ENCODE data around the gene RBM19.
A peak's percentile ranks its signal among the peaks of the same experiment; 100 is the strongest.

The RBM19 gene

DNA sequence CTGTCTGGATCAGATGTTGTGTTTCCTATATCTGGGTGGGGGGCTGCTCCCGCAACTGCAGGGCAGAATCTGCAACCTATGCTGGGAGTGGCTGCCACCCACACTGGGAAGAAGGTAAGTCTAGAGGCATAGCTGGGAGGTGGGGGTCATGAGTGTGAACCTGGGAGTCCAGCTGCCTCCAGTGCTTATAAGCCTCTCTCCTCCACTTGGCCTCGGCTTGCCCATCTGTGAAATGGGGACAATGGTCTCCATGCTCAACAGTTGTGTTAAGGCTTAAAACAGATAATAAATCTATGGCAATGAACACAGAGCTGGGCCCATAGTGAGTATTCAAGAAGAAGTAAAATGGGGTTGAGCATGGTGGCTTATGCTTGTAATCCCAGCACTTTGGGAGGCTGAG lies 90.0 kb downstream of the RBM19 start:
- DNase-seq, result no peak

DNA sequence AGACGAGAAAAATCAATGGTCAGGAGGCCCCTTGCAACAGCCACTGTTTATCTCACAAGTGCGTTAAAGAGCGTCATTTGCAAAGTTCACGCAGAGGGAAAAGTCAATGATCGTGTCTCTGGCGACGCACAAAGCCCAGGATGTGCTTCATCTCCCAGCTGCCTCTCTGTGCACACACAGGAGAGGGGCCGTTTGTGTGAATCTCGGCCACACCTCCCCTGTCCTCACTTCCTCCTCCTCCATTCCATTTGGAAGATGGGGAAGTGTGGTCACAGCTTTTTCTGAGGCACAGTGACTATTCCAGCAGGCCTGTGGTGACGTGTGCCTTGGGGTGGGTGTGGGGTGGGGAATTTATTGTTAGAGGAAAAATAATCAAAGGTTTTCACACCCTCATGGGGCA lies 90.4 kb downstream of the RBM19 start:
- DNase-seq, result peak; percentile 53

DNA sequence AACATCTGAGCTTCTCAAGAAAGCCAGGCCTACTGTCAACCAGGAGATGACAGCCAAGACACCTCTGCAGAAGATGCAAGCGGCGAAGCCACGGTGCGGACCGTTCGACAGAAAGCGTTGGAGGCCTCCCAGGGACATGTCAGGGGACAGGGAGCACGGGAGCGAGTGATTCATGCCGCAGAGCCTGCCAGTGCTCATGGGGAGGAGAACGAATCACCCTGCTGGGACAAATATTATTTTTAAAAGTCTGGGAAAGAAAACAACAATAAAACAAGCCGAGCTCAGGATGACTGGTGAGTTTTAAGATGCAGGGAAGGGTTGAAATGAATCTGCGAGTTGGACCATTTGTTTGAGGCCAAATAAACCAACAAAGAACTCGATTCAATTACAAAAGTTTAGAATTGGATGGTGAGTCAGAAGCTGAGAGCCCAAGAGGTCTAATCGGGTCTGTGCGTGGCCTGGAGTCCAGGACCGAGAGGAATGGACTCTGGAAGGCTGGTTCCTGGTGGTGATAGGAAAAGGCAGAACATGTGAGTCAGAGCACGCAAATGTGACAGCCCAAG lies 91.0 kb downstream of the RBM19 start:
- peak; percentile 30 for DNase-seq

DNA sequence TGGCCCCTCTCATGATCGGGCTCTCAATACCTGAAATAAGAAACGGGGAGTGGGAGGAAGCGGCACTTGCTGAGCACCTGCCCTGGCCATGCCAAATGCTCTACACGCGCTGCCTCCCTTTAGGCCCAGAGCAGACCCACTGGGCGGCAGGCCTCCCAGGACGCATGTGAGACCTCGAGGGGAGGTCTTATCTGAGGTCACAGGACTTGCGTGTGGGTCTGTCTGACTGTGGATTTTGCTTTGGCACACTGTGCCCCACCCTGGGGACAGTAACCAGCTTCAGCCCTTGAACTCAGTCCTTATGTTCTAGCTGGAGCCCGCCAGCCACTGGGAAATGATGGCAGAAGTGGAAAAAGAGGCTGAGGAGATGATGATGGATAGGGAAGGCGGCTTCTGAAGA lies 91.8 kb downstream of the RBM19 start:
- DNase-seq, result no peak

DNA sequence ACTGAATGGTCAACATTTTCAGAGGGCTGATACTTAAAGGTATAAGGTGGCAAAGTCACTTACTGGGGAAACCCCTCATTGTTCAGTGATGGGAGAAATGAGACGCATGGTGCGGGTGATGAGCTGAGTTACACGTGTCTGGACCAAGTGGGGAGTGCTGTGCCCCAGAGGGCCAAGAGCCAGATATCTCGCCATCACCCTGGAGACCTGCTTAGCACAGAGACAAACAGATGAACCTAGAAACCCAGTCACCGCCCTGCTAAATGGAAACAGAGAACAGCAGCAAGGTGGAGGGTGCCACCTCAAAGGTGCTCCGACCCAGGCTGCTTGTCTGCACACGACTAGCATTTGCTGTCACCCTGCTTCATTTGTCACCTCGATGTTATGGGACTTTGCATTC lies 92.4 kb downstream of the RBM19 start:
- DNase-seq, result no peak

DNA sequence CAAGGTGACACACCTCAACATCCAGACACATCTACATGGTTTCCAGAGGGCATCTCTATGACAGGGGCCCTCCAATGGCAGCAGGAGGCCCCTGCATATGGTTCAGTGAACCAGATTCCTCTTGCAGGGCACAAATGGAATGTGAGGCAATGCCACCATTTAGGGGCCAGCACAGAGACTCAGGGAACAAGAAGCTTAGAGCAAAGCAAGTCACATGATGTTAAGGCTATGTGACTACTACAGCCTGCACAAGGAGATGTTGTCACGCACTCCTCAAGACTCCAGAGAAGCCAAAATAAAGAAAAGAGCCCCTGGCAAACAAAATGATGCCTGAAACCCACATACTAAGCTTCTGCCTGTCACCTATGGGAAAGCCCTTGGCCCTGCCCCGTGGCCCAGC lies 95.2 kb downstream of the RBM19 start:
- DNase-seq, result no peak

DNA sequence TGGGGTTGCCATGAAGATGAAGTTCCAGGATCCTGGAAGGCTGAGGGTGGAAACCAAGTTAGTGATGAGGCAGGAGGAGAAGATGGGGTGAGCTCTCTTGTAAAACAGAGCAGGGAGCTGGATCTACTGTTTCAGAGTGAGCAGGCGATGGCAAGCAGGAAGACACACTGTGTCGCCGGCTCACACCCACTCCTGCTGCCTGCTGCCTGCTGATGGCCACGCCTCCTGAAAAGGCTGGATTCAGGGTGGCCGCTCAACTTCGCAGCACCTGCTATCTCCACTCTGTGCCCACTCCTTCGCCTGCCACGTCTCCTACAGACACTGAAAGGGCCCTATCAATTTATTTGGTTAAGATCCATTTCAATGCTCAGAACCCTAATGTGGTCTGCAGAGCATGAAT lies 96.1 kb downstream of the RBM19 start:
- DNase-seq, result no peak

DNA sequence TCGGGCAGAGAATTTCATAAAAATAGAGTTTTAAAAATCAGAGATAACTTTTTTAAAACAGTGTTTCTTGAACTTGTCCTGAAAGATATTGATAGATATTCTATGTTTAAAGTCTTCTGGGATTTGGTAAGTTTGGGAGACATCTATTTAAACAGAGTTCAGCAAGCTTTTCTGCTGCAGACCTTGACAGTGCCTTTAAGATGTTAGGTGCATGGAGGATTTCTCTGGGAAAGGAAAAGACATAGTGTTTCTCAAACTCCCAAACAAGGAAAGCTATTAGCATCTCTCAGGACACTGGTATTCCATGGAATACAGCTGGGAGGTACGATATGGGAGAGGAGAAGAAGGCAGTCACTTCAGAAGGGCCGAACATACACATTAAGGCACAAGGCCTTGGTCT lies 97.8 kb downstream of the RBM19 start:
- no peak for DNase-seq

DNA sequence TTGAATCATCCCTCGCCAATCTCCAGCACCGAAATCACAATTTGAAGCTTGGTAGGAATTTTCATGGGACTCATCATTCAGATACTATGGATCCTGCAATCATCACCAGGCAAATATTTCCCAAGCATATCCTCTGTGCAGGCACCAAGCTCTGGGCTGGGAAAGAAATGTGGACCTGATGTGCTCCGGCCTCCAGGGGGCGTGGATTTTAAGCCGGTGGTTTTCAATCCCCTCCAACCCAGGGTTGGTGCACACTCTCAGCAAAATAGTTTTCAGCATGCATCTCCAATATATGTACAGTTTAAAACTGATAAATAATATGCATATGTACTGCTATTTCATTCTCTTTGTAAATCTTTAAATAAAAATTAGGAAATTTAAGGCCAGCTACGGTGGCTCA lies 98.9 kb downstream of the RBM19 start:
- peak; percentile 27 for DNase-seq

DNA sequence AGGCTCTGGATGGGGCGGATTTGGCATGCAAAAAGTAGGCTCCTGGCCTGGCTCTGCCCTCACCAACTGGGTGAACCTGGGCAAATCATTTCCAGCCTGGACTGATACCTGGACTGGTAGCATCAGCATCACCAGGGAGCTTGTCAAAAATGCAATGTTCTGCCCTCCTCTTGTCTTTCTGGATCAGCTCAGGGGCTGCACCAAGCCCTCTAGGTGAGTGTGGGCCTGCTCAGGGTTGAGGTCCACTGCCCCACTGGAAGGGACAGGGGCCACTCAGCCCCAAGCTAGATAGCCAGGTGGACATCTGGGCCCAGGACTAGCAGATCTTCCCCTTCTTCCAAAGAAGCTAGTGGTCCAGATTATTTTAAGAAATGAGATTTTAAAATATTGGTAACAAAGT lies 99.6 kb downstream of the RBM19 start:
- DNase-seq, result no peak

DNA sequence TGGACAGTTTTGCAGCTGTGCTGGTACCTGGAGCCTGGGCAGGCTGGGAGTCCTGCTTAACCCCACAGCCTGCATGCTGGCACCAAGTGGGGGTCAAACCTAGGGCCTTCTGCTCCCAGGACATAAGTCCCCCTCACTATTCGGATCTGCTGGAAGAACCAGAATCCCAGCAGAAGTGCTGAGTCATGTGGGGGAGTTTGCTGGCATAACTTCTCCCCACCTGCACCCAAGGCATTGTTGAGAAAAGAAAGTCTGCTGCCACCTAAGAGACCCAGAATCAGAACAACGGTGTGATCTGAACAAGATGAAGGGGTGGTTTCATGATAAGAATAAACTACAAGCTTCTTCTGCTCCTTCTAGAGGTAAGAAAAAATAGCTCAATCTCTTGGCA lies 102.7 kb downstream of the RBM19 start:
- no peak for DNase-seq

DNA sequence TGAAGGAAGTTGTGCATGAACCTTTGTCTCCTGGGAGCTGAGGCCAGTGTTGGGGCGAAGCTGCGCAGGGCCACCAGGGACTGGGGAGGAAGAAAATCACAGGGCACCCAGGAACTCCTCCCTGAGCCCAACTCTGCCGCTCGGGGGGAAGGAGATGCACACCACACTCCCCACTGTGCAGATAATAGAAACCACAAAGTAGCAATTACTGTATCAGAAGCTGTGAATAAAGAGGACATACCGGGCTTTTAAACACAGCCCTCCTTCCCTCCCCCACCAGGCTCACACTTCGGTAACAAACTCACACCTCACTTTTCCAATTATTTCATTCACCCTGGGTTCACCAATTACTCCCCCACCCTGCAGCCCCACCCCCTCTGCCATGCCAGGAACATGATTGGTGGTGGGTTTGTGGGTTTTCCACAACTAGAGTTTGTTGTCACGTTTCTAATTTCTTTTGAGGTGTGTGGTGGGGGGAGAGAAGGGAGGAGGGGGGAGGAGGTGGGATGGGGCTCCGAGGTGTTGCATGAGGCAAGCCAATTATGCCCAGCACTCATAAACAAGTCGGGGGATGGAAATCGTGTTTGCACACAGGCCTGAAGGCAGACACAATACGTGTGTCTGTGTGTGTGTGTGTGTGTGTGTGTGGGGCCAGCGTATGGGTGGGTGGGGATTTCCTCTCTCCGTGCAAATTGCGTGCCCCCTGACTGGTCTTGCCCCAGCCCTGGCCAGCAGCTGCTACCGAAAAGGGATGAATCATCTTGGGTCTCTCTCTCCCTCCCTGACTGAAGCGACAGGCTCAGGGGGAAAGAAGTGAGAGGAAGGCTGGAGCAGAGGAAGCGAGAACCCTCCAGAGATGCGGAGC lies 103.3 kb downstream of the RBM19 start:
- peak; percentile 80 for DNase-seq

DNA sequence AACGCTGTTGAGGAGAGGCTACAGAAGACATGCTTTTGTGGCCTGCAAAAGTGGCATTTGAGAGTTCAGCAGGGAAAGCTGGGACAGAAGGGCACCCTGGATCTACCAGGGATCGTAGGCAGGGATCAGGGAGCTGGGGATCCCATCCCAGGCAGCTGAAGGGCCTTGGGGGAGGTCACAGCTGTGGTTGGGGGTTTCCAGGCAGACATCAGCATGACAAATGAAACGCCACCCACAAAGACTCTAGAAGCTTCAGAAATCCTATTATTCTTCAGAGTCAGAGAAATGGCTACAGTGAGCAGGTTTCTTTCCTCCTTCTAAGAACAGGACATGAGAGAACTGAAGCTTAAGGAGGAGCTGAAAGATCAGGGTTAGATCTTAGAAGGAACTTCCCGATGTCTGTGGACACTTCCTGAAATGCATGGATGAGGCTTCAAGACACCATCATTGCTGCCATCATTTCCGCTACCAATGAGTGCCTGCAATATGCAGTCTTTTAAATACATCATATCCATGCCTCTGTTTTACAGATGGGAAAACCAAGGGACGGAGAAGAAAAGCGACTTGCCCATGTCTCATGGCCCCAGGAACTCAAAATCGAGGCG lies 104.3 kb downstream of the RBM19 start:
- DNase-seq, result no peak

DNA sequence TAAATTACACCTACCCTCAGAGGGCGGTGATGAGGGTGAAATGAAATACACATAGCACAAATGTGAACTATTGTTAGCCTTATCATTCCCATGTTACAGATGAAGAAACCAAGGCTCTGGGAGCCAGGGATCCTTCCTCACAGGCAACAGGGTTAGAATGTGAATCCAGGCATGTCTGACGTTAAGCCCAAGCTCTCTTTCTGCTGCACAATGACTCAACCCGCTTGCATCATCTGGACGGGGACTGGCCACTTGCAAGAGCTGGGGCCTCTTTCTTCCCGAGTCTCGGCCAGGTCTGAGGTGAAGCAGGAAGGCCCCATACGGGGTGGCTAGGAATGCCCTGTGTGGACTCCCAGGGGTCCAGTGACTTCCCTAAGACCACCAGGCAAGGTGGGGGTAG lies 105.2 kb downstream of the RBM19 start:
- peak; percentile 84 for DNase-seq

DNA sequence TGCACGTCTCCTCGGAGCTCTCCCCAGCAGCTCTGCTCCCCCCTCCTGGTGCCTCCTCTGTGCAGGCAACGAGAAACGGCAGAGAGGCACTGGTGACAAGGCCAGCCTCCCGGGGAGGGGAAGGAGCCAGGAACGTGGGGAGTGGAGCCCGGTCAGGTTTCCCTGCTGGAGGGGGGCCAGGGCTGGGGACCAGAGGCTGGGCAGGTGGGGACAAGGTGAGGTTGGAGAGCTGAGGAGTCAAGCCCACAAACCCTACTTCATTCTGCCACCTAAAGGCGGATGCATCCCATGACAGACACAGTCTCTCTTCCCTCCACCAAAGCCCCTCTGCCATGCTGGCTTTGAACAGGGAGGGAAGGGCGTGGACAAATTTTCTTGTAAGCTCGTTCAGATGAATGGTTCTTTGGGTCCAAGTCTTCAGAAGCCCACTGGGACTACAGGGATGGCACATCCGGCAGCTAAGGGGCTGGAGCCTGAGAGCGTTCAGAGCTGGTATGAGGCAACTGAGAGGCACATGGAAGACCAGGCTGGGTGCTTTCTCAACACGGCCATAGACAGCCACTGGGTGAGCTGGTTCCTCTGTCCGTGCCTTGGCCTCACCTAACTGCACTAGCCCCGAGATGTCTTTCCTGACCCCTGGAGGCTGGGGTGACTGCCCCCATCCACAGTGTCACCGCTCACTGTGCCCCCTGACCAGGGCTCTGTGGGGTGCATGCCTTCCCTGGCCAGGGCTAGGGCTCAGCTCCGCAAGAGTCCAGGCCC lies 105.9 kb downstream of the RBM19 start:
- no peak for DNase-seq

DNA sequence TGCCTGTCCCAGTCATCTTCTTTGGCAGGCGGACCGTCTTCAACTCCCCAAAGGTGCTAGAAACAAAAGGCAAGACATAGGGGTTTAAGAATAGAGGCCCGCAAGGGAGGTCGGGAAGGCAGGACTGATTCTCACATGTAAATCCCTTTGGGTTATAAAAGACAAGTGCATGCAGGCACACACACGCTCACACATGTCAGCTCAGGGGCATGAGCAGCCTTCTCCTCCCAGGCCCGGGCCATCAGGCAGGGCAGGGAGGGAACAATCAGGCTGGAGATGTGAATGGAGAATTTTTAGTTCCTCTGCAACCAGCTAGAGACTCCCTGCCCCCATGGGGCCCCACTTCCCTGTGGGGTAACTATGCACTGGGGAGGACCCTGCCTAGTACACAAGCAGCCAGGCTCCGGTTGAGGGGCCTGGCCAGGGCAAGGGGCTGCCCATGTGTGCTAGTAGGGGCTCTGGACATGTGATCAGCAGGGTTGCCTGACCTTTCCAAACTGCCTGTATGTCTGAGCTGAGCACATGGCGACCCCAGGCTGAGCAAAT lies 107.2 kb downstream of the RBM19 start:
- DNase-seq, result no peak

DNA sequence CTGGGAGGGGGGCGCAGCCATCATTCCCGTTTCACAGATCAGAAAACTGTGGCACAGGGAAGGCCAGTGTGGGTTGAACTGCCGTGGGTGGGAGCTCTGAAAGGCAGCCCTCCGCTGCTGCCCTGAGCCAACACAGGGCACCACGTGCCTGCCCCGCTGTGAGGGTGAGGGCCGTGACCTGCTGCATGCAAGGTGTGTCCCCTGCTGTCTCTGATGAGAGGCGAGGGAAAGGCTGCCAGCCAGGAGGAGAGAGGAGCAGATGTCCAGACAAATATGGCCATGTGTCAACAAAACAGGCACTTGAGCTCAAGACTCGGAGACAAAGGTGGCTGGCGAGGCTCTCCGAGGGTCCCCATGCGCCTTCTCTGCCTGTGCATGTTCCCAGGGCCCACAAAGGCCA lies 108.8 kb downstream of the RBM19 start:
- DNase-seq, result no peak

DNA sequence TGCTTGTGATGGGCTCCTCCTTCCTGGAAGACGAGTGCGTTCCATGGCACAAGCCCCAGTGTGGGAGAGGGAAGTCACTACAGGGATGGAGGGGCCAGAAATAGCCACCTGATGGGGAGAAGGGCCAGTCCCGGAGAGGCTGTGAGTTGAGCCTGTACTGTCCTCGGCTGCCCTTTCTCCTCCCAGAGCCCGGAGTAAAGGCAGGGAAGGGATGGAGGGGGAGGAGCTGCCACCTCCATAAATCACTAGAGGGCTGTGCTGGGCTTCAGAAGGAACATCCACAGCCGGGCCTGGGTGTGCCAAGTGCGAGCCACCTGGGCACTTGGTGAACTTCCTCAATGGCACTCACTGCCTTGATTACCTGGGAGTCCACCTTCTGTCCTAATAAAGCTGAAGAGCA lies 110.1 kb downstream of the RBM19 start:
- no peak for DNase-seq

DNA sequence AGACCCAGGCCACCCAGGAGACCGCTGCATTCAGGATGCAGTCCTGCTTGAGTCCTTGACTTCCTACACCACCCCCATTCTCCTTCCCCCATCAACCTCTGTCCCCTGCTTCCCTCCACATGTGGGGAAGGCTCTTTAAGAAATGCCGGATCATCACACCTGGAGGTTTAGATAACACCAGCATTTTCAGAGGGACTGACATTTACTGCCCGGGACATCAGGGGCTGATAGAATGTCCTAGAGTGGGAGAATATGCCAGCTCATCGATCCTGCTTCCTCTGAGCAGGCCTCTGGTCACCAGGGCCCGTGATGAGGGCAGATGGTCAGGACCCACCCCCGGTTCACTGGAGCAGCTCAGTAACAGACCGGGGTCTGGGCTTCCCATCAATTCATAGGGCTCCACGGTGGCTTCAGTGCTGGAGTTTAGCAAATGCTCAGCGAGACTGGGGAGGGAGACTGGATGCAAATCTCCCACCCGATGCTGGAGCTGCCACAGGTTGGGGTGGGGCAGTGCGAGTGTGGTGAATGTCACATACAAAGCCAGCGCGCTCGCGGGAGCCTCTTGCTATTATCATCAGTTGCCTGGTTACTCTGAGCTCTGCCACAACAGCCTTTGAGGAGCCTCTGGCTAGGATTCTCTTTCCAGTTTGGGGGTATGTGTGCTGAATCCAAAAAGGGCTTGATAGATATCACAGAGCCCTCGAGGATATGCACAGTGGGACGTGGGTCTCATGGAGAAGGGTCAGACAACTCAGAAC lies 111.6 kb downstream of the RBM19 start:
- no peak for DNase-seq

DNA sequence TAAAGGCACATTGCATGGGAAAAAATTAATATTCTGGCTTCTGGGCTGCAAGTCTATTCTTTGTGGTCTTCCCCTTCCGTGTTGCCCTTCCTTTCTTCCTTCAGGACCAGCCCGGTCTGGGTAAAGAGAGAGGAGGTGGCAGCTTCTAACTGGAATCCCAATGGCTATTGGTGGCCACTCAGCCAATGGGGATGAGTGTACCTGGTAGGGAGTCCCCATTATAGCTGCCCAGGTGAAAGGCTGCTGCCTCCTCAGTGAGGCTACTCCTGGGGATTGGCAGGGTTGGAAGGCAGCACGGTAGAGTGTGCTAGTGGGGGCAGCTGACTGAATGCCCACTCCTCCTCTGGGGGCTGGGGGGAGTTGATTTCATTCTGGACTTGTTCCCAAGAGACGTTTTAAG lies 112.6 kb downstream of the RBM19 start:
- DNase-seq, result no peak

DNA sequence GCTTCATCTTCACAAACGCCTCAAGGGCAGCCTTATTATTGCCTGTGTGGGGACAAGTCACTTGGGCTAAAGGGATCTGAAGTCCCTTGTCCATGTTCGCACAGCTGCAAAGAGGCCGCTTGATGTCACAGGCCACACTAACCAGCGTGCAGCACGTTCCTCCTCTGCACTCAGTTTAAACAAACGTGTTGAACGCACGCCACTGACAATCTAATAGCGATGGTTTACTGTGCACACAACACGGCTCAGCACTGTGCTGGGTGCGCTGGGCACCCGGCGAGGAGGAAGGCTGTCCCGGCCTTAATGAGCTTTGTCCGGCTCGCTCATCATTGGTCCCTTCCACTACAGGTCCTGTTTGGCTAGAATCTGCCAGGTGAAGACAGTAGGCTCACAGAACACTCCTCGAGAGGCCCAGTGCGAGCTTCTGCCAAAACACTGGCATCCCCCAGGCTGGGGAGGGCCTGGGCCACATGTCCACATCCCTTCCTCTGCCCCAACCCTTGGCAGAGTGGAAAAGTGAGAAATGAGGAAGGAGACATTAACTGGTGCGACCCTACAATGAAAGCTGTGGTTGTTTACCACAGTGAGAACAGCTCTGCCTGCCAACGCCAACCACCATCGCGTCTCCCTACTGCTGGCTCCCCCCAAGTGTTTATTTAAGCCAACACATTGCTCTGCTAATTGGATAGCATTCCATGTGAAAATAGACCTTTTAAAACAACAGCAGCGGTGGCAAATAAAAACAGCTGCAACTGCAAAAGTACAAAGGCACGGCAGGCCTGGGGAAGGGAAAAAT lies 113.2 kb downstream of the RBM19 start:
- DNase-seq, result no peak
